Keratinocyte (primary cell): ENCODE measurements around the gene VSIG4. TPM values are rescaled to one million over a fixed set of nuclear protein-coding genes. Genes with fewer than 3 reads are reported as not detected.

Experiments
- DNase-seq: peaks from one replicate; pipeline ENCODE4 v3.0.0-alpha.2; 2011; ENCODE audit warnings: low read depth, missing footprints, low spot score
- FAIRE-seq: peaks from 2 replicates; lab custom pipeline; 2011; peaks lifted over from hg19 to GRCh38; lab: Jason Lieb, UNC
- H2AFZ ChIP-seq: 2 replicates; pipeline ENCODE4 v1.6.0; 2012; ENCODE audit warnings: low read length, control low read depth, inconsistent platforms; ENCODE audit not compliant: control insufficient read depth
- H3K27ac ChIP-seq: 2 replicates; pipeline ENCODE4 v1.5.1; 2011; ENCODE audit warnings: low read length; ENCODE audit not compliant: control insufficient read depth, insufficient read depth
- H3K27me3 ChIP-seq: 3 replicates; pipeline ENCODE4 v1.6.0; 2011; ENCODE audit warnings: low read length; ENCODE audit not compliant: control insufficient read depth, insufficient read depth; ENCODE audit errors: extremely low read depth
- H3K36me3 ChIP-seq, 2 experiments: 2 replicates in 1 of 2; 3 replicates in 1 of 2; pipeline ENCODE4 v1.5.1; 2011; ENCODE audit warnings: low read length in 2 of 2, mild to moderate bottlenecking in 1 of 2; ENCODE audit not compliant: control insufficient read depth in 2 of 2, insufficient read depth in 2 of 2; ENCODE audit errors: extremely low read depth in 1 of 2
- H3K4me1 ChIP-seq: 3 replicates; pipeline ENCODE4 v1.5.1; 2011; ENCODE audit warnings: low read length; ENCODE audit not compliant: control insufficient read depth, insufficient read depth; ENCODE audit errors: extremely low read depth
- H3K4me2 ChIP-seq: 3 replicates; pipeline ENCODE4 v1.6.0; 2011; ENCODE audit warnings: low read depth, low read length; ENCODE audit not compliant: control insufficient read depth, insufficient read depth; ENCODE audit errors: extremely low read depth
- H3K4me3 ChIP-seq, 3 experiments: fragments of 200-600 bp in 1 of 3; sonication (generic) in 1 of 3; 2 replicates in 2 of 3; 3 replicates in 1 of 3; pipeline ENCODE4 v1.5.1; 2011 to 2016; ENCODE audit warnings: low read length in 3 of 3, mild to moderate bottlenecking in 3 of 3, control low read depth in 2 of 3, inconsistent platforms in 1 of 3, low read depth in 1 of 3, mixed read lengths in 1 of 3, mixed run types in 1 of 3, moderate library complexity in 1 of 3; ENCODE audit not compliant: control insufficient read depth in 2 of 3, insufficient read depth in 2 of 3; ENCODE audit errors: extremely low read depth in 1 of 3
- H3K79me2 ChIP-seq: 2 replicates; pipeline ENCODE4 v1.6.0; 2012; ENCODE audit warnings: low read length; ENCODE audit not compliant: control insufficient read depth, insufficient read depth
- H3K9ac ChIP-seq: 3 replicates; pipeline ENCODE4 v1.6.0; 2011; ENCODE audit warnings: low read length; ENCODE audit not compliant: control insufficient read depth, insufficient read depth; ENCODE audit errors: extremely low read depth
- H3K9me1 ChIP-seq: 3 replicates; pipeline ENCODE4 v1.6.0; 2011; ENCODE audit warnings: low read length; ENCODE audit not compliant: control insufficient read depth, insufficient read depth; ENCODE audit errors: extremely low read depth
- H3K9me3 ChIP-seq: 2 replicates; pipeline ENCODE4 v1.5.1; 2012; ENCODE audit warnings: low read depth, low read length; ENCODE audit not compliant: control insufficient read depth
- H4K20me1 ChIP-seq: 3 replicates; pipeline ENCODE4 v1.6.0; 2011; ENCODE audit warnings: low read length; ENCODE audit not compliant: control insufficient read depth, insufficient read depth; ENCODE audit errors: extremely low read depth
- EZH2 ChIP-seq: IDR thresholded peaks from one replicate; pipeline ENCODE4 v1.6.1; 2012; ENCODE audit warnings: inconsistent platforms, mild to moderate bottlenecking, low read length, moderate library complexity
- dilution Hi-C: fragments of 300-500 bp; cut with MboI; formaldehyde crosslinking; loops from one replicate; pipeline ENCODE4 v1.7.0; 2020; ENCODE audit warnings: low sequenced_read_pairs; ENCODE audit not compliant: extremely low pct_ligation_motif_present
- polyA plus RNA-seq, 5 experiments: library from polyadenylated mRNA; depleted of rRNA in 3 of 5; stranded (reverse) in 3 of 5; stranded (forward) in 1 of 5; unstranded in 1 of 5; fragments of >200 nt; gene quantifications; 1 replicate in 1 of 5; 2 replicates in 3 of 5; 3 replicates in 1 of 5; pipeline versions ENCODE4 v1.2.1 to v1.2.3, GENCODE V29; 2011 to 2012; ENCODE audit warnings: missing spikeins in 2 of 5, low read depth in 1 of 5, low replicate concordance in 1 of 5
- TF ChIP-seq, protein P1 (sequence below), 3 experiments: IDR thresholded peaks in 1 of 3; conservative IDR thresholded peaks in 1 of 3; optimal IDR thresholded peaks in 1 of 3; 2 replicates in 2 of 3; 3 replicates in 1 of 3; pipeline versions ENCODE3 to v1.5.1; 2011; ENCODE audit warnings: low read length in 3 of 3, mild to moderate bottlenecking in 3 of 3, moderate library complexity in 2 of 3, control low read depth in 1 of 3, inconsistent platforms in 1 of 3; ENCODE audit not compliant: insufficient read depth in 2 of 3; ENCODE audit errors: extremely low read depth in 1 of 3

VSIG4 gene
- polyA plus RNA-seq, 1 donor (not counting 4 experiments of a cell fraction or from before 2014, with no cell fraction given) = not detected

DNA sequence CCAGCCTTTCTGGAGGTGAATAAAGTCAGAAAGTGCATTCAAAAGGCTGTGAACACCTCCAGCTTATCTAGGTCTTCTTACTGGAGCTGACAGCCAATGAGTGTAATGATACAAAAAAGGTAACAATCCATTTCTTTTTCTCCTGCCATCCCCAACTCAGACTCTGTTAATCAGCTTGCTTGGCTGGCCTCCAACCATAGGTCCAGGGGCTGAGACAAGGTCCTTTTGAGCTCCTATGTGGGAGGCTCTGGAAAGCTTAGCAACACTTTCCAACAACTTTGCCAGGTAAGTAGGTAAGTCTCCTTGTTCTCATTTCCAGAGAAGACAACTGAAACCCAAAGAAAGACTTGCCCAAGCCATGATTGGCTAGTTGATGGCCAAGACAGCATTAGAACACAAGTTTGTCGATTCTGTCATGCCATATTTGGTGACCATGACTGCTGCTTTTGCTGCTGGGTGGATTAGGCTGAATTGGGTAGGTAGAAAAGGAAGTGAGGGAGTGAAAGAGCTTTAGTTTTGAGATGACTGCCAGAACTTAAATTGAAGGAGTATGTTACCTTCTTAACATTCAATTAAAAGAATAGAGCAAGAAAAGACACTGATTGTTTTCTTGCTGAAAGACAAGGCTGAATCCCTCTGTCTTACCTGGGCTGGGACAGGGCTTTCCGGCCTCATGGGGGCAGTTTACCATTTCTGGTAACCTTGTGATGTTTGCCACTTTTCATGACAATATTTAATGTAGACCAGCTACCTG is 22.8 kb downstream of the VSIG4 start:
- Histone ChIP-seq H3K79me2 (no peaks in the 10 kb centered on the region), H3K9me1 (no peaks in the 10 kb centered on the region), H3K4me2 (no peak overlapping the region), H2AFZ (no peak overlapping the region), H3K9me3 (no peaks in the 10 kb centered on the region), H3K4me1 (no peaks in the 10 kb centered on the region), H3K4me3 (no peak overlapping the region), H4K20me1 (no peaks in the 10 kb centered on the region), H3K36me3 (no peaks in the 10 kb centered on the region), H3K9ac (no peak overlapping the region), H3K27ac (no peak overlapping the region), H3K27me3 (no peaks in the 10 kb centered on the region)
- no peak for DNase-seq
- FAIRE-seq = no peak
- dilution Hi-C loops = no loop called here
- no peak for TF ChIP-seq EZH2
- TF ChIP-seq, protein P1, sequence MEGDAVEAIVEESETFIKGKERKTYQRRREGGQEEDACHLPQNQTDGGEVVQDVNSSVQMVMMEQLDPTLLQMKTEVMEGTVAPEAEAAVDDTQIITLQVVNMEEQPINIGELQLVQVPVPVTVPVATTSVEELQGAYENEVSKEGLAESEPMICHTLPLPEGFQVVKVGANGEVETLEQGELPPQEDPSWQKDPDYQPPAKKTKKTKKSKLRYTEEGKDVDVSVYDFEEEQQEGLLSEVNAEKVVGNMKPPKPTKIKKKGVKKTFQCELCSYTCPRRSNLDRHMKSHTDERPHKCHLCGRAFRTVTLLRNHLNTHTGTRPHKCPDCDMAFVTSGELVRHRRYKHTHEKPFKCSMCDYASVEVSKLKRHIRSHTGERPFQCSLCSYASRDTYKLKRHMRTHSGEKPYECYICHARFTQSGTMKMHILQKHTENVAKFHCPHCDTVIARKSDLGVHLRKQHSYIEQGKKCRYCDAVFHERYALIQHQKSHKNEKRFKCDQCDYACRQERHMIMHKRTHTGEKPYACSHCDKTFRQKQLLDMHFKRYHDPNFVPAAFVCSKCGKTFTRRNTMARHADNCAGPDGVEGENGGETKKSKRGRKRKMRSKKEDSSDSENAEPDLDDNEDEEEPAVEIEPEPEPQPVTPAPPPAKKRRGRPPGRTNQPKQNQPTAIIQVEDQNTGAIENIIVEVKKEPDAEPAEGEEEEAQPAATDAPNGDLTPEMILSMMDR (optimal IDR thresholded peaks at IDR 0.05 in 1 of 3, IDR thresholded peaks at IDR 0.05 in 1 of 3, conservative IDR thresholded peaks at IDR 0.05 in 1 of 3; ENCODE audit: extremely low read depth in 1 of 3, insufficient read depth in 2 of 3, low read length in 3 of 3) = no peak

DNA sequence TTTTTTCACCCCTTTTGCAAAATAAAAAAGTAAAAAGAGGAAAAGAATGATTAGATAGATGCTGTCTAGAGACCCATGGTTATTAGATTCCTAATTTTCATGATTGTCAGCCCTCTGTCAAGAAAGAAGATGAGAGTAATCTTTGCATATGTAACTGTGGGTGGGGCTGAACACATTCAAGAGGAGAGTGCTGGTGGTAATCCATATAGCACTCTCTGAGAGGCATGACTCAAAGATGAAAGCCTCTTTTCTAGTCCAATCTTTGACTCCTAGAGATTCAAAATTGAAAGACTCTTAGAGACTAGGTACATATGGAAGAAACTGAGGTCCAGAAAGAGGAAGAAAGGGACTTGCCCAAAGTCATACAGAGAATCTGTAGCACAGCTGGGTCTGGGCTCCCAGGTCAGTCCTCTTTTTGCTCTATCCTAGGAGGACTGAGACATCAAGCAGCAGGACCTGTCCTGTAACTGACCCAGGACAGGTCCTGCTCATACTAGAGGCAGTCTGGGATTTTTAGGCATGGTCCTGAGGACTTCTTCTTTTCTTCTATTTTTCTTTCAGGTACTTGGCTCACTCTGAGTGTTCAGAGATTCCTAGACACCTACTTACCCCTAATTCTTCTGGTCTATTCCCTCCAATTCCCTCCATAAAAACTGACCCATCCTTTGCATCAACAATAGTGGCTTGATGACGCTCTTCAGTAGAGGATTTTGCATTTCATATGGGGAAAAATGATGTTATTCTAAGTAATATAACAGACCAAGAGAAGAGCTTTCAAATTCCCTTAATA is 23.8 kb downstream of the VSIG4 start:
- Histone ChIP-seq H3K4me2 (no peak overlapping the region), H4K20me1 (no peaks in the 10 kb centered on the region), H3K27ac (no peak overlapping the region), H3K9me3 (no peaks in the 10 kb centered on the region), H2AFZ (no peak overlapping the region), H3K4me3 (no peak overlapping the region), H3K9ac (no peak overlapping the region), H3K36me3 (no peaks in the 10 kb centered on the region), H3K79me2 (no peaks in the 10 kb centered on the region), H3K9me1 (no peaks in the 10 kb centered on the region), H3K27me3 (no peaks in the 10 kb centered on the region), H3K4me1 (no peaks in the 10 kb centered on the region)
- FAIRE-seq = no peak
- no peak for TF ChIP-seq EZH2
- TF ChIP-seq, protein P1 (optimal IDR thresholded peaks at IDR 0.05 in 1 of 3, IDR thresholded peaks at IDR 0.05 in 1 of 3, conservative IDR thresholded peaks at IDR 0.05 in 1 of 3; ENCODE audit: extremely low read depth in 1 of 3, insufficient read depth in 2 of 3, low read length in 3 of 3) = no peak
- dilution Hi-C loops = no loop called here
- no peak for DNase-seq
